B cell (primary cell): ENCODE measurements around the gene CMTM8. TPM values are rescaled to one million over a fixed set of nuclear protein-coding genes. Genes with fewer than 3 reads are reported as not detected.
"Not testable (repeated sequence)": the region's sequence is repeated elsewhere in the genome, so short reads cannot be mapped to it uniquely, and the experiment has no call there.

ENCODE experiments used
- ATAC-seq: fragments of 200-7000 bp; cut with Tn5 transposase; one replicate; pipeline ENCODE4 v1.10.0; 2021; ENCODE audit warnings: low read depth, mild to moderate bottlenecking, moderate number of reproducible peaks, moderate library complexity
- CTCF ChIA-PET: fragments of 350-600 bp; sonication (Branson Sonifier 250); formaldehyde crosslinking; loops from one replicate; lab custom pipeline; 2021; ENCODE audit warnings: antibody characterized with exemption, inconsistent platforms; lab: Charles Lee
- POLR2A ChIA-PET: fragments of 350-600 bp; sonication (Branson Sonifier 250); formaldehyde crosslinking; loops from one replicate; lab custom pipeline; 2021; ENCODE audit warnings: antibody characterized with exemption; lab: Charles Lee
- DNase-seq: peaks from one replicate; pipeline ENCODE4 v3.0.0; 2013
- H2AFZ ChIP-seq: 2 replicates; pipeline ENCODE4 v1.6.1; 2012; ENCODE audit warnings: mild to moderate bottlenecking, low read depth, low read length; ENCODE audit not compliant: insufficient read depth, poor library complexity, severe bottlenecking
- H3K27ac ChIP-seq, 2 donors: 1 replicate in 1 of 2; 2 replicates in 1 of 2; pipeline ENCODE4 v1.5.1; 2012 to 2013; ENCODE audit warnings: low read length in 2 of 2, mild to moderate bottlenecking in 2 of 2, moderate library complexity in 1 of 2
- H3K27me3 ChIP-seq, 4 experiments: fragments of 200-600 bp in 1 of 4; sonication (generic) in 1 of 4; replicated peaks in 1 of 4; 1 replicate in 2 of 4; 2 replicates in 2 of 4; pipeline versions ENCODE4 v1.6.1 to v1.7.0; 2013 to 2016; ENCODE audit warnings: low read length in 3 of 4, mild to moderate bottlenecking in 2 of 4, mixed read lengths in 1 of 4, moderate library complexity in 1 of 4; ENCODE audit not compliant: insufficient read depth in 4 of 4, control insufficient read depth in 3 of 4; ENCODE audit errors: control extremely low read depth in 1 of 4
- H3K36me3 ChIP-seq, 2 experiments: replicated peaks in 1 of 2; 1 replicate in 1 of 2; 2 replicates in 1 of 2; pipeline versions ENCODE4 v1.6.1 to v1.7.1; 2013; ENCODE audit warnings: low read length in 1 of 2; ENCODE audit not compliant: insufficient read depth in 2 of 2, control insufficient read depth in 1 of 2; ENCODE audit errors: control extremely low read depth in 1 of 2, extremely low read depth in 1 of 2
- H3K4me1 ChIP-seq, 2 donors: fragments of 200-600 bp in 1 of 2; sonication (generic) in 1 of 2; 1 replicate in 1 of 2; 2 replicates in 1 of 2; pipeline versions ENCODE4 v1.5.1 to v1.6.1; 2013 to 2017; ENCODE audit warnings: low read length in 2 of 2; ENCODE audit not compliant: control insufficient read depth in 2 of 2, insufficient read depth in 2 of 2
- H3K4me2 ChIP-seq: replicated peaks from 2 replicates; pipeline ENCODE3; 2012; ENCODE audit warnings: mild to moderate bottlenecking, low read depth, low read length; ENCODE audit not compliant: poor library complexity, severe bottlenecking
- H3K4me3 ChIP-seq, 5 experiments: fragments of 200-600 bp in 1 of 5; sonication (generic) in 1 of 5; 1 replicate in 3 of 5; 2 replicates in 2 of 5; pipeline versions ENCODE4 v1.5.1 to v1.7.0; 2011 to 2016; ENCODE audit warnings: low read length in 4 of 5, mild to moderate bottlenecking in 4 of 5, low read depth in 2 of 5, control low read depth in 1 of 5, moderate library complexity in 1 of 5; ENCODE audit not compliant: insufficient read depth in 1 of 5; ENCODE audit errors: control extremely low read depth in 1 of 5, extremely low read depth in 1 of 5
- H3K79me2 ChIP-seq: fragments of 200-600 bp; sonication (generic); one replicate; pipeline ENCODE4 v1.6.0; 2016; ENCODE audit warnings: low read length; ENCODE audit not compliant: control insufficient read depth, insufficient read depth
- H3K9ac ChIP-seq: fragments of 200-600 bp; sonication (generic); 2 replicates; pipeline ENCODE4 v1.6.1; 2017; ENCODE audit warnings: mild to moderate bottlenecking, low read length, moderate library complexity
- H3K9me3 ChIP-seq, 3 donors: one replicate each; pipeline versions ENCODE4 v1.6.1 to v1.7.1; 2013; ENCODE audit warnings: low read length in 2 of 3; ENCODE audit not compliant: control insufficient read depth in 2 of 3, insufficient read depth in 1 of 3; ENCODE audit errors: control extremely low read depth in 1 of 3
- H4K20me1 ChIP-seq: 2 replicates; pipeline ENCODE4 v1.6.0; 2012; ENCODE audit warnings: mild to moderate bottlenecking, low read length; ENCODE audit not compliant: insufficient read depth, control insufficient read depth, poor library complexity, severe bottlenecking
- H3K27ac Mint-ChIP-seq: one replicate; pipeline ENCODE4 v1.8.0; 2021; ENCODE audit warnings: mixed read lengths
- H3K27me3 Mint-ChIP-seq: one replicate; pipeline ENCODE4 v1.8.0; 2021; ENCODE audit warnings: mixed read lengths
- H3K4me1 Mint-ChIP-seq: one replicate; pipeline ENCODE4 v1.8.0; 2021; ENCODE audit warnings: mixed read lengths
- H3K4me3 Mint-ChIP-seq: one replicate; pipeline ENCODE4 v1.8.0; 2021; ENCODE audit warnings: mixed read lengths
- H3K9me3 Mint-ChIP-seq: one replicate; pipeline ENCODE4 v1.8.0; 2022; ENCODE audit warnings: mixed read lengths; ENCODE audit not compliant: insufficient read depth
- EZH2 ChIP-seq: IDR thresholded peaks from 2 replicates; pipeline ENCODE4 v1.6.1; 2012; ENCODE audit warnings: borderline replicate concordance, low read depth, mild to moderate bottlenecking, moderate library complexity, low read length; ENCODE audit not compliant: insufficient read depth, poor library complexity, severe bottlenecking
- WGBS: methylation state at CpG from one replicate; pipeline ENCODE4 v1.1.5; 2013; ENCODE audit warnings: missing lambda C conversion rate; ENCODE audit not compliant: insufficient coverage; 5-methylcytosine and 5-hydroxymethylcytosine counted together
- intact Hi-C: fragments of 100-400 bp; cut with micrococcal nuclease; formaldehyde crosslinking; loops from one replicate; pipeline ENCODE4 v1.10.0; 2022
- polyA plus RNA-seq: library from polyadenylated mRNA; depleted of rRNA; stranded (reverse); fragments of >200 nt; gene quantifications from 2 replicates; pipeline ENCODE4 v1.2.3, GENCODE V29; 2012
- total RNA-seq, 2 donors: library from RNA; stranded (reverse); fragments of 120-200 nt in 1 of 2; gene quantifications; 1 replicate in 1 of 2; 2 replicates in 1 of 2; pipeline versions ENCODE4 v1.2.3 to v1.2.4, GENCODE V29; 2013 to 2022
- TF ChIP-seq, protein P1 (sequence below): fragments of 200-600 bp; IDR thresholded peaks from one replicate; pipeline ENCODE4 v1.8.0; 2022; ENCODE audit warnings: antibody characterized with exemption, mild to moderate bottlenecking

CMTM8 gene
- total and polyA plus RNA-seq, 2 donors (not counting 1 experiment from before 2014, with no cell fraction given), result 0.25 to 0.28 TPM

DNA sequence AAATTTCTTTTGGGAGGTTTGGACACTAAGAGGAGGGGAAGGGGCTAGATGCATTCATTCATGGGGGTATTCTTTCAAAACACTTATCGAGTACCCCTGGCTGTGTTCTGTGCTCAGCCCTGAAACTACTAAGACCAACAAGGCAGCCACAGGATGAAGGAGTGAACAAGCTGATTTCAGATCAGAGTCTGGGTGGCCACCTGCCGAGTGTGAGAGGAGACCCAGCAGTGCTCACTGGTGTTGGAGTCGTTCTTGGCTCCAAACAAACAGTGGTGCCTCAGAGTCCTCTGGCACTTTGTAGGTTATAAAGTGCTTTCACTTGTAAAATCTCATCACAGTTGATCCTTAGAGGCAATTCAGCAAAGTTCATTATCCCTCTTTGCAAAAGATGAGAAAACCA is 48.8 kb upstream of the CMTM8 start:
- 100% methylated on average over 1 of the region's 3 CpGs for WGBS
- no peak for DNase-seq

DNA sequence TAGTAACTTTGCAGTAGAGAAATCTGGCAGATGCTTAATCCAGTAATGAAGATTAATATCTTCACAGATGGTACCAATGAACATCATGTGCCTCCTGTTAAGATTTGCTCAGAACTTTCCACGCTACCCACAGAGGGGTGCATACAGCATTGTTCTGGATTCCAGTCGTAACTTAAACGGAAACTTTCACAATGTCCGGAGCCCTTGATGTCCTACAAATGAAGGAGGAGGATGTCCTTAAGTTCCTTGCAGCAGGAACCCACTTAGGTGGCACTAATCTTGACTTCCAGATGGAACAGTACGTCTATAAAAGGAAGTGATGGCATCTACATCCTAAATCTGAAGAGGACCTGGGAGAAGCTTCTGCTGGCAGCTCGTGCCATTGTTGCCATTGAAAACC is 47.9 kb upstream of the CMTM8 start:
- intact Hi-C loops, H3K4me1 Mint-ChIP-seq, H3K27ac ChIP-seq, H3K4me3 ChIP-seq, H3K27ac Mint-ChIP-seq, H3K9me3 Mint-ChIP-seq, ATAC-seq, H3K9me3 ChIP-seq, H3K36me3 ChIP-seq, H3K4me1 ChIP-seq, DNase-seq, POLR2A ChIA-PET, H3K9ac ChIP-seq, H3K4me2 ChIP-seq, H3K4me3 Mint-ChIP-seq, H3K79me2 ChIP-seq, H3K27me3 ChIP-seq, H2AFZ ChIP-seq, H4K20me1 ChIP-seq, H3K27me3 Mint-ChIP-seq: not testable (repeated sequence)
- CTCF ChIA-PET, result interaction anchor here (1.0 kb wide), 1 partner anchor 13 kb away, joined by 3 read pairs; no protein-coding TSS in a partner anchor
- WGBS, result 81% methylated on average over 5 of the region's 6 CpGs

More for the DNA sequence above, 48.8 kb upstream of the CMTM8 start:
- peaks cover 0 to 6% (median 0%) of the 10 kb centered on the region in 4 experiments for H3K27me3 ChIP-seq
- H3K27ac ChIP-seq, result no peak overlapping the region
- H3K79me2 ChIP-seq, result no peaks in the 10 kb centered on the region
- ATAC-seq, result no peak
- TF ChIP-seq, protein P1, sequence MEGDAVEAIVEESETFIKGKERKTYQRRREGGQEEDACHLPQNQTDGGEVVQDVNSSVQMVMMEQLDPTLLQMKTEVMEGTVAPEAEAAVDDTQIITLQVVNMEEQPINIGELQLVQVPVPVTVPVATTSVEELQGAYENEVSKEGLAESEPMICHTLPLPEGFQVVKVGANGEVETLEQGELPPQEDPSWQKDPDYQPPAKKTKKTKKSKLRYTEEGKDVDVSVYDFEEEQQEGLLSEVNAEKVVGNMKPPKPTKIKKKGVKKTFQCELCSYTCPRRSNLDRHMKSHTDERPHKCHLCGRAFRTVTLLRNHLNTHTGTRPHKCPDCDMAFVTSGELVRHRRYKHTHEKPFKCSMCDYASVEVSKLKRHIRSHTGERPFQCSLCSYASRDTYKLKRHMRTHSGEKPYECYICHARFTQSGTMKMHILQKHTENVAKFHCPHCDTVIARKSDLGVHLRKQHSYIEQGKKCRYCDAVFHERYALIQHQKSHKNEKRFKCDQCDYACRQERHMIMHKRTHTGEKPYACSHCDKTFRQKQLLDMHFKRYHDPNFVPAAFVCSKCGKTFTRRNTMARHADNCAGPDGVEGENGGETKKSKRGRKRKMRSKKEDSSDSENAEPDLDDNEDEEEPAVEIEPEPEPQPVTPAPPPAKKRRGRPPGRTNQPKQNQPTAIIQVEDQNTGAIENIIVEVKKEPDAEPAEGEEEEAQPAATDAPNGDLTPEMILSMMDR, result no peak
- TF ChIP-seq EZH2, result no peak
- H3K36me3 ChIP-seq, result no peaks in the 10 kb centered on the region
- Mint-ChIP-seq H3K27ac (no peak overlapping the region), H3K4me1 (no peaks in the 10 kb centered on the region), H3K4me3 (no peak overlapping the region), H3K9me3 (no peaks in the 10 kb centered on the region), H3K27me3 (peaks cover 4% of the 10 kb centered on the region)
- H4K20me1 ChIP-seq, result no peaks in the 10 kb centered on the region
- no peak overlapping the region for H3K4me2 ChIP-seq
- ChIA-PET CTCF (interaction anchor here (1.0 kb wide), 1 partner anchor 12 kb away, joined by 3 read pairs; no protein-coding TSS in a partner anchor), POLR2A (no interaction called here)
- H3K4me3 ChIP-seq, result no peak overlapping the region
- intact Hi-C loops, result no loop called here
- no peaks in the 10 kb centered on the region for H3K9me3 ChIP-seq
- no peak overlapping the region for H3K9ac ChIP-seq
- H2AFZ ChIP-seq, result no peak overlapping the region
- H3K4me1 ChIP-seq, result no peaks in the 10 kb centered on the region
